IgD-negative memory B cell (primary cell): Measurements from ENCODE around the gene JMJD1C. TPM values are rescaled to one million over a fixed set of nuclear protein-coding genes. Genes with fewer than 3 reads are reported as not detected.

Experiments
- H3K27ac Mint-ChIP-seq, 3 donors: one replicate each; pipeline ENCODE4 v1.8.0; 2020 to 2022; ENCODE audit warnings: mild to moderate bottlenecking in 3 of 3, mixed read lengths in 3 of 3, moderate library complexity in 1 of 3
- H3K27me3 Mint-ChIP-seq: one replicate; pipeline ENCODE4 v1.8.0; 2021; ENCODE audit warnings: mixed read lengths
- H3K36me3 Mint-ChIP-seq: one replicate; pipeline ENCODE4 v1.8.0; 2020; ENCODE audit warnings: mild to moderate bottlenecking, mixed read lengths
- H3K4me1 Mint-ChIP-seq, 3 donors: one replicate each; pipeline ENCODE4 v1.8.0; 2020 to 2022; ENCODE audit warnings: mixed read lengths in 3 of 3, mild to moderate bottlenecking in 1 of 3
- H3K4me3 Mint-ChIP-seq, 4 donors: one replicate each; pipeline ENCODE4 v1.8.0; 2020 to 2022; ENCODE audit warnings: mild to moderate bottlenecking in 4 of 4, mixed read lengths in 4 of 4, moderate library complexity in 3 of 4
- H3K9me3 Mint-ChIP-seq, 3 donors: one replicate each; pipeline ENCODE4 v1.8.0; 2020 to 2021; ENCODE audit warnings: mixed read lengths in 3 of 3, mild to moderate bottlenecking in 1 of 3
- polyA plus RNA-seq: library from polyadenylated mRNA; unstranded; fragments of 300-500 nt; fragmentation: Illumina TruSeq; gene quantifications from one replicate; pipeline ENCODE4 v1.2.3, GENCODE V29; 2021

The JMJD1C gene
- polyA plus RNA-seq, 1 donor from 2014 or later, result 107 TPM

DNA sequence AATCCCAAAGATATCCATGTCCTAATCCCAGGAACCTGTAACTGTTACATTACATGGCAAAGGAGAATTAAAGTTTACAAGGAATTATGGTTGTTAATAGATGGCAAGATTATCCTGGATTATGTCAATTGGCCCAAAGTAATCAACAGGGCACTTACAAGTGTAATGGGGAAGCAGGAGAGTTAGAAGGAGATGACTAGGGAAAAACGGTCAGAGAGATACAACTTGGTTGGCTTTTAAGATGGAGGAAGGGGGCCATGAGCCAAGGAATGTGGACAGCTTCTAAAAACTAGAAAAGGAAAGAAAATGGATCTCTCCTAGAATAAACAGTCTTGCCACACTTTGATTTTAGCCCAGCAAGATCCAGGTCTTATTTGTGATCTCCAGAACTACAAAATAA is 3.3 kb downstream of the JMJD1C start:
- Mint-ChIP-seq H3K27me3 (no peaks in the 10 kb centered on the region), H3K36me3 (no peaks in the 10 kb centered on the region), H3K9me3 (no peaks in the 10 kb centered on the region), H3K4me3 (peak overlapping the region in 1 of 4 donors; percentile 74), H3K27ac (no peak overlapping the region), H3K4me1 (peaks cover 11 to 21% (median 18%) of the 10 kb centered on the region in 3 donors)

DNA sequence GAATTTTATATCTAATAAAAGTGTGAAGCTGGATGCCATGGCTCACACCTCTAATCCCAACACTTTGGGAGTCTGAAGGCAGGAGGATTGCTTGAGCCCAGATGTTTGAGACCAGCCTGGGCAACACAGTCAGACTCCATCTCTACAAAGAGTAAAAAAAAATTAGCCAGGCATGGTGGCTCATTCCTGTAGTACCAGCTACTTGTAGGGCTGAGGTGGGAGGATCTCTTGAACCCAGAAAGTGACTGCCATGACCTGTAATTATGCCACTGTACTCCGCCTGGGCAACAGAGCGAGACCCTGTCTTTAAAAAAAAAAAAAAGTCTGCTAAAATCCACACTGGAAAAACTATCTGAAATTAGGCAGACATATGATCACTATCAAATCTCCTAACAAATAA is 7.6 kb downstream of the JMJD1C start:
- H3K27me3 Mint-ChIP-seq, result no peaks in the 10 kb centered on the region
- H3K27ac Mint-ChIP-seq, result no peak overlapping the region
- H3K36me3 Mint-ChIP-seq, result no peaks in the 10 kb centered on the region
- H3K9me3 Mint-ChIP-seq, result no peaks in the 10 kb centered on the region
- H3K4me3 Mint-ChIP-seq, result no peak overlapping the region
- peaks cover 5 to 10% (median 7%) of the 10 kb centered on the region in 3 donors for H3K4me1 Mint-ChIP-seq

DNA sequence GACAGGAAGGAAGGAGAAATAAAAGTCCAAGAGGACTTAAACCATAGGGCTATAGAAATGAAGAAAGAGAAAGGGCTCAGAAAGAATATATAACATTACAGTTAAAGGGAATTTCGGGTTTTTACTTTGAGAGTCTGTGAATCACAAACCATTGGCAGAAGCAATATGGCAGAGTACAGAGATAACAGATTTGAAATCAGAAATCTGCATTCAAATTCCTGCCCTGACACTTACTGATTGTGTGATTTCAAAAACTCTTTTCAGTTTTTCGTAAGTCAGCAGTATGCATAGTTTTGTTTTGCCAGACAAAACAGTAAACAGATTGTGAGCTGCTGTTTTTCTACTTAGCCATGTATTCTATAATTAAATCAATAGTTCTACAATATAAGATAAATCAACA is 8.2 kb downstream of the JMJD1C start:
- Mint-ChIP-seq H3K36me3 (no peaks in the 10 kb centered on the region), H3K27me3 (no peaks in the 10 kb centered on the region), H3K4me3 (no peak overlapping the region), H3K4me1 (peaks cover 5 to 10% (median 7%) of the 10 kb centered on the region in 3 donors), H3K27ac (no peak overlapping the region), H3K9me3 (no peaks in the 10 kb centered on the region)

DNA sequence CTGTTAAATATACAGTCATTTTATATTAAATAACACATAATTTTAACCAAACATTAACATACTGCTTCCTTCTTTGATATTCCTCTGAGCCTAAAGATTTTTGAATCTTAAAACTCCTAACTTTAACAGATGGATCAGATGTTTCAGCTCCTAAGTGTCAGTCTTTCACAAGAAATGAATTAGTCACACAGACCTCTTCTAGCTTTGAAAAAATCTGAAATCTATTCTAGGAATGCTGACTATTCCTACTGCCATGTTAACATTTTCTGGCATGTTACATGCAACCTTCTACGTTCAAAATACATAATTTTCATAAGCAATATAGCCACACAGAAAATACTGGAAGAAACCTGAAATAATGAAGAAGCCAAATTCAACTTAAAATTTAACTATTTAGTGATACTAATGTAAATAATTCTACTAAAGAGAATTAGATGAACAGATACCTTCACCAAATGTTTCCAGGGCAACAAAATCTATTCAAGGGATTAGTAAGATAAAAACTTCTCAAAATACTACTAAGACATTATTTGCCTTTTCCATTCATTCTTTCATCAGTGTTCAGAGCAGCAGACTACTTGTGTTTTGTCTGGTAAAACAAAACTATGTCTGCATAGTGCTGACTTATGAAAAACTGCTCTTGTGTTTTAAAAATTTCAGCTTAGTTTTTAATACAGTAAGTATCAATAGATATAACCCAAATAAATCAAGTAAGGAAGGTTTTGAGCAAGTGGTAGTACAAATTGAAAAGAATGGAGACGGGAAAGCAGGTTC is 9.2 kb downstream of the JMJD1C start:
- H3K27ac Mint-ChIP-seq, result peak overlapping the region in 1 of 3 donors; percentile 58
- H3K4me3 Mint-ChIP-seq, result no peak overlapping the region
- H3K4me1 Mint-ChIP-seq, result peaks cover 8 to 11% (median 10%) of the 10 kb centered on the region in 3 donors
- H3K27me3 Mint-ChIP-seq, result no peaks in the 10 kb centered on the region
- no peaks in the 10 kb centered on the region for H3K9me3 Mint-ChIP-seq
- peaks cover 1% of the 10 kb centered on the region for H3K36me3 Mint-ChIP-seq

DNA sequence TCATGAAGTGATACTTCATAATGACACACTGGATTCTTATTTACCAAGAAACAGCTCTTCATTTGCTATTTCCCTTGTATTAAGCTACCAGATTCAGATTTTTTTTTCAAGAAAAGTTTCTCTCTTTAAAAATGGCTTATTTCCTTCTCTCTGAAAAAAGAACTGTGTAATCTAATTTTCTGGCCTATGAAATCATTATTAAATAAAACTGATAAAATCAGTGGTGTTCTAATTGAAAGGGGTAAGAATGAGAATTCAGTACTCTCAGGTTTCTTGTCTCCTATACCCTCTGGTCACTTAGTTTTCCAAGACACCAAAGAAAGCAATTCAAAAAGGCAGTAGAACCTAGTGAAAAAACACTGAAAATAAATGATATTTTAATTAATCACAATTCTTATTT is 10.3 kb downstream of the JMJD1C start:
- Mint-ChIP-seq H3K9me3 (no peaks in the 10 kb centered on the region), H3K36me3 (peaks cover 3% of the 10 kb centered on the region), H3K27me3 (no peaks in the 10 kb centered on the region), H3K4me3 (no peak overlapping the region), H3K27ac (no peak overlapping the region), H3K4me1 (peaks cover 13 to 21% (median 16%) of the 10 kb centered on the region in 3 donors)

DNA sequence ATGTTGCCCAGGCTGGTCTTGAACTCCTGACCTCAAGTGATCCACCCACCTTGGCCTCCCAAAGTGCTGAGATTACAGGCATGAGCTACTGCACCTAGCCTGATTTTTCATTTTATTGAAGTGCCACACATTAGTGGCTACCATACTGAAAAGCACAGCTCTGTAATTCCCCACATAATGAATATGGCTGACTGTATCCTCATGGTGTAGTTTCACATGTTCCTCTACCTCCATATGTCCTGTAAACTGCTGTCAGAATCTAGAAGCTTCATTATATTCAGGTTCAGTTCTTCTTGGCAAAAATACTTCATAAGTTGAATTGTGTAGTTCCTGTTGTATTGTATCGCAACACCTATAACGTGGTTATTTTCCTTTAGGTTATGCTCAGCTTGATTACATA is 11.1 kb downstream of the JMJD1C start:
- no peaks in the 10 kb centered on the region for H3K27me3 Mint-ChIP-seq
- H3K4me1 Mint-ChIP-seq, result peaks cover 16 to 26% (median 18%) of the 10 kb centered on the region in 3 donors
- H3K27ac Mint-ChIP-seq, result no peak overlapping the region
- H3K9me3 Mint-ChIP-seq, result no peaks in the 10 kb centered on the region
- peaks cover 3% of the 10 kb centered on the region for H3K36me3 Mint-ChIP-seq
- no peak overlapping the region for H3K4me3 Mint-ChIP-seq

DNA sequence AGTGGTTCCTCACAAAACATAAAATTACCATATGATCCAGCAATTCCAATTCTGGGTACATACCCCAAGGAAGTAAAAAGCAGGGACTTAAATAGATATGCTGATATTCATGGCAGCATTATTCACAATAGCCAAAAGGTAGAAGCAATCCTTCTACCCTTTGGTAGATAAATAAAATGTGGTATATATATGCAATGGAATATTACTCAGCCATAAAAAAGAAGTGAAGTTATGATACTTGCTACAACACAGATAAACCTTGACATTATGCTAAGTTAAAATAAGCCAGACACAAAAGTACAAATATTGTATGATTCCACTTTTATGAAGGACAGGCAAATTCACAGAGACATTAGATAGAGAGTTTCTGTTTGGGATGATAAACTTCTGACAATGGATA is 13.3 kb downstream of the JMJD1C start:
- Mint-ChIP-seq H3K9me3 (no peaks in the 10 kb centered on the region), H3K27me3 (no peaks in the 10 kb centered on the region), H3K36me3 (peaks cover 3% of the 10 kb centered on the region), H3K4me3 (no peak overlapping the region), H3K27ac (no peak overlapping the region), H3K4me1 (peaks cover 16 to 30% (median 18%) of the 10 kb centered on the region in 3 donors)

DNA sequence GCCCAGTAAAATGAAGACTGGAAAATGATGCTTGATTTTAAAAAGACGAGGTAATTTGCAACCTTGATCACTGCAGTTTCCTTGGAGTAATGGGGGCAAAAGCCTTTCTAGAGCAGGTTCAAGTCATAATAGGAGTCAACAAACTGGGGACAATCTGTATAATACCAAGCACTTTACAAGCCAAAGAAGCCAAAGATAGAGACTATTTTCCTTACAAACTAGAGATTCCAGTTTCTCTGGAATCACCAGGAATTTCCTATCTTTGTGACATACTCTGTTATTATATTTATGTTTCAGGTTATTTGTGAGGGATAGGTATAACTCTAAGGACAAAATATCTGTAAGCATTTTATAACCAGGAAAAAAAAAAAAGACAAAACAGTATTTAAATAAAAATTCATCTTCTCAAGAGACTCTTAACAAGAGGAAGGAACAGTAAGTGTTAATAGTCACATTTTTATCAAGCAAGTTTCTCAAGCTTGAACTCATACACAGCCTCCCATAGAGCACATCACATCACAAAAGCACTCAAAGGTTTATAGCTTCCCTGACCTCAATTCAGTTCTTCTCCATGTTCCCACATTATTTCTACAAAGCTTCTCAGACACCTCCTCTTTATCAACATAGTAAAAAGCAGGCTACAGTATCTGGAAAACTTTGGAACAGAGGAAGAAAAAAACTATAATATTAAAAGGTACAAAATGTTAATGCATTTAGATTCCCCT is 18.9 kb downstream of the JMJD1C start:
- Mint-ChIP-seq H3K9me3 (no peaks in the 10 kb centered on the region), H3K36me3 (peaks cover 5% of the 10 kb centered on the region), H3K27ac (no peak overlapping the region), H3K27me3 (no peaks in the 10 kb centered on the region), H3K4me1 (peaks cover 10 to 41% (median 29%) of the 10 kb centered on the region in 3 donors), H3K4me3 (no peak overlapping the region)

DNA sequence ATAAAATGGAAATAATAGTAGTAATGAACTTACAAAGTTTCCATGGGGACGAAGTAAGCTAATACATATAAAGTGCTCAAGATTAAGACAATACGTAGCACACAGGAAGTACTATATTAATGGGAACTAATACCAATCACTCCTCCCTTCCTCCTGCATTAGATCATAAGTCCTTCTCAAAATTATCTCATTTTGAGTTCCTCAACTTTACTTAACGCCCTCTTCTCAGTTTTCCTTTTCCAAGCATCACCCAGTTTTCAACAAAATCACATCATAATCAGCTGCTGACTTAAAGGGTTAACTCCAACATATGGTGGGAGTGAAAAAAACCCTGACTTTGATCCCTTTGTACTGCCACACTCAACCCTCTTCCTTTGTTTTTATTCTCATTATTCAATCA is 24.4 kb downstream of the JMJD1C start:
- no peaks in the 10 kb centered on the region for H3K9me3 Mint-ChIP-seq
- H3K4me3 Mint-ChIP-seq, result no peak overlapping the region
- H3K27ac Mint-ChIP-seq, result no peak overlapping the region
- no peaks in the 10 kb centered on the region for H3K27me3 Mint-ChIP-seq
- peaks cover 14 to 29% (median 20%) of the 10 kb centered on the region in 3 donors for H3K4me1 Mint-ChIP-seq
- peaks cover 2% of the 10 kb centered on the region for H3K36me3 Mint-ChIP-seq

DNA sequence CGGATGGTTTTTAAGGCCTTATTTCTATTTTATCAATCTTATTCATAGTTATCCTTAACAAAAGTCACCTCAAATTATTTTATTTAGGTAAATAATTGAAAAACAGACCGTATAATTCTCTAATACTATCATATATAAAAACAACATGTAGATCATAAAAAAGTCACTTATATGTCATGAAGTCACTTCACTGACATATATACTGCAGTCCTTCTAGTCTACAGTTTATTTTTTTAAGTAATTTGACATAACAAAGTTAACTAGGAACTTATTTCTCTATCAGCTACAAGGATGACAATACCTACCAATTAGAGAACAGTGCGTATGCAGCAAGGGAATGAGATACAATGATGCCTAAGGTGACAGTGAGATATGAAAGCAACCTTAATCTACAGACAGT is 26.2 kb downstream of the JMJD1C start:
- Mint-ChIP-seq H3K36me3 (no peaks in the 10 kb centered on the region), H3K27me3 (no peaks in the 10 kb centered on the region), H3K4me1 (peaks cover 17 to 28% (median 23%) of the 10 kb centered on the region in 3 donors), H3K9me3 (no peaks in the 10 kb centered on the region), H3K4me3 (no peak overlapping the region), H3K27ac (no peak overlapping the region)

DNA sequence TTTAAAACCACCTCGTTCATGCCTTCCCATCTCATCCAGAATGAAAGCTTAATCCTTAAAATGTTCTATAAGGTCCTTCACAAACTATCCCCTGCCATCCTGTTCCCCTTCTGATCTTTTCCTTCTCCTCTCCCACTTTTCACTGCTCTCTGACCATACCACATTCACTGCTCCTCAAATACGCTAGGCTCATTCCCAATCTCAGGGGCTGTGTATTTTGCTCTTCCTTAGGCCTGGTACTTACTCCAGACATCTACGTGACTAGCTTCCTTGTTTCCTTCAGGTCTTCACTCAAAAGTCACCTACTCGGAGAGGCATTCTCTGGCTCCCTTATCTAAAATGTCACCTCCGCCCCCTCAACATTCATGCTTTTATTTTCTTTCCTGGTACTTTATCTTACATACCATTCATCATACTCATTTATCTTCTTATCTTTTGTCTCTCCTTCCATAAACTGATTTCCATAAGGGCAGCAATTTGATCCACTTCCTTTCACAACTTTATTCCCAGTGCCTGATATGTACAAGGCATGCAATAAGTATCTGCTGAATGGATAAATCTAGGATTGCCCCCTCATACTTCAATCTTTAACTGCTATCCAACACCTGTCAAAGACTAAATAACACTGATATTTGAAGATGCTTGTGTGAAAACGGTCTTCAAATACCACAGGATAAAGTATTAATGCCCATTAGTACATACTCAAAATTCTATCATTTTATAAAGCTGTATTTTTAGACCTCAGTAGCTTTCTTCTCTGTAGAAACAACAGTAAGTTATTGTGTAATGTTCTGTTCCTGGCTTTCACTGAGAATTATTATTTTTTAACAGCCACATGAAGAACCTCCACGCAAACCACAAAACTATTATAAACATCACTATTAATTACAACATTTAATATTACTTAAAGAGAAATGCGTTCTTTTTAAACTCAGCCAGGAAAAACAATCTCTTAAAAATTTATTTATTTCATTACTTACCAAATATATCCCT is 27.0 kb downstream of the JMJD1C start:
- Mint-ChIP-seq H3K27me3 (no peaks in the 10 kb centered on the region), H3K4me3 (no peak overlapping the region), H3K4me1 (peaks cover 17 to 32% (median 23%) of the 10 kb centered on the region in 3 donors), H3K36me3 (no peaks in the 10 kb centered on the region), H3K27ac (no peak overlapping the region), H3K9me3 (no peaks in the 10 kb centered on the region)

DNA sequence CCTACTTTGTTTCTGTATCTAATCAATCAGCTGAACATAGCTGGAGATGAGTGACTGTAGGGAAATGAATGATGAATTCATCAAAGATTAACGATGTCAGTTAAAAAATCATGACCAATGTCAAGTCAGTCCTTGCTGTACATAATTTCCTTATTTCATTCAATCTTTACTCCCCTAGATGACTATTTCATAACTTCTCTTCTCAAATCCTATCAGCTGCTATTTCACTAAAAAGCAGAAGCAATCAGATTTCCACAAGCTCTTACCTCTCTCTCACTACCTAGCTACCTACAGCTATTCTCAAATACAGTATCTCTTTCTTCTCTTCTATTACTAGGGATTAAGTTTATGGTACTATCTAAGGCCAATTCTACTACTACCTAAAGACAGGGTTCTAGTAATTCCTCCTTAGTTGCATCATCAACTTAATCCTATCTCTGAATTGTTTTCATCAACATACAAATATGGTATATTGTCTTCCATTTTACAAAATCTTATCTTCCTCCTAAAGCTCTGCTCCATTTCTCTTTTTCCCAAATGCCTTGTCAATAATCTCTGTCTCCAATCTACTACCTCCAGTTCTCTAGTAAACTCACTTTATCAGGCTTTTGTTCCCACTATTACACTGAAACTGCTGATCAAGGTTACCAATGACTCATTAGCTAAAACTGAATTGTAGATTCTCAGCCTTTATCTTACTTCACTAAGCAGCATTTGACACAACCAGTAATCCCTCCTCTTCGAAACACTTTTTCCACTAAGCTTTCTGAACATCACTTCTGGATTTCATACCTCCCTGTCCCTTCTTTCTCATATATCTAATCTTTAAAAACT is 28.4 kb downstream of the JMJD1C start:
- peaks cover 15 to 29% (median 17%) of the 10 kb centered on the region in 3 donors for H3K4me1 Mint-ChIP-seq
- no peaks in the 10 kb centered on the region for H3K36me3 Mint-ChIP-seq
- no peak overlapping the region for H3K4me3 Mint-ChIP-seq
- H3K27me3 Mint-ChIP-seq, result no peaks in the 10 kb centered on the region
- no peak overlapping the region for H3K27ac Mint-ChIP-seq
- no peaks in the 10 kb centered on the region for H3K9me3 Mint-ChIP-seq

DNA sequence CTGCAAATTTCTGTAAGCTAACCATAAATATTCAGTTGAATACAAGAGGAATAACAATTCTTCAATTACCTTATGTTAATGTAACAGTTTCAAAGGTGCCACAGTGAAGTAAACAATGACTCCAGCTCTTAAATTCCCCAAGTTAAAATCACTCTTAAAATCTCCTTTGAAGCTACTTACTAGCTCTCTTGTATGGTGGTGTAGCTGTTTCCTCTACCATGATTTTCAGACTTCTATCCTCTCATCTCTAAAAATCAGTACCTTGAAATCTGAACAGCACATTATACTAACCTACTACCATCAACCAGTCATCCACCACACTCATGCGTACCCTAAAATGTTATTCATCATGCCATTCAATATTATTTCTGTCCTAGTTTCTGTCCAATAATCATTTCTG is 29.6 kb downstream of the JMJD1C start:
- Mint-ChIP-seq H3K4me1 (peaks cover 8 to 24% (median 13%) of the 10 kb centered on the region in 3 donors), H3K27ac (no peak overlapping the region), H3K27me3 (no peaks in the 10 kb centered on the region), H3K9me3 (no peaks in the 10 kb centered on the region), H3K36me3 (peaks cover 2% of the 10 kb centered on the region), H3K4me3 (no peak overlapping the region)
